ENCODE measurements around the gene NCOR1.
"Not testable (repeated sequence)": the region's sequence is repeated elsewhere in the genome, so short reads cannot be mapped to it uniquely, and the experiment has no call there.

The NCOR1 gene

DNA sequence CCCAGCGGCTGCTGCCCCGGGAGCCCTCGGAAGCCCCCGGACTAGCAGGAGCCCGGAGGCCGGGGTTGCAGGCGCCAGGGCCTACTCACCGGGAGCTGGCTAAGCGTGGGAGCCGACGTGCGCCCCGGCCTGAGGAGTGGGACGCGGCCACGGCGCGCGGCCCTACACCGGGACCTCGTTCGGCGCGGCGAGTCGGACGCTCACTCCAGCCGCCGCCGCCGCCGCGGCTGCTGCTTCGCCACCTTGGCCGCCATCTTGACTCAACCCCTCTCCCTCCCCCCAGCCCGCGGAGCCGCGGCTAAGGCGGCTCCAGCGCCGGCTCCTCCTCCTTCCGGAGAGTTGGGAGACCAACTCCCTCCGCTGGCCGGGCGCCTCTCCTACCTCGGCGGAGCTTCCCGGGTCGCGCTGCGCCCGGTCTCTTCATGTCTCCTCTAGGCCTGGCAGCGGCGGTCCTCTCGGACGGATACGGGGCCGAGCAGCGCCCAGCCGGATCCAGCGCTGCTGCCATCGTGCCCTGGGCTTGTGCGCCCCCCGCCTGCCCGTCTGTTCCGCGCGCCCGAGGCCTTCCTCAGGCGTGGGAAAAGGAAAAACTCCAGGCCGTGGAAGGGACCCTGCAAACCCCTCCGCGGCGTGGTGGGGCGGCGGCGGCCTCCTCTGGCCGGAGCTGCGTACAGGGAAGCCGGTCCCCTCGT, at the start of gene NCOR1:
Gene NCOR1 (minus strand): TSS at position 262 of the 692 bp plus-strand sequence. CDS start 20,965 bp downstream, outside the sequence.
- DNase-seq (ENCODE audit: low spot score) = peak; percentile 91

DNA sequence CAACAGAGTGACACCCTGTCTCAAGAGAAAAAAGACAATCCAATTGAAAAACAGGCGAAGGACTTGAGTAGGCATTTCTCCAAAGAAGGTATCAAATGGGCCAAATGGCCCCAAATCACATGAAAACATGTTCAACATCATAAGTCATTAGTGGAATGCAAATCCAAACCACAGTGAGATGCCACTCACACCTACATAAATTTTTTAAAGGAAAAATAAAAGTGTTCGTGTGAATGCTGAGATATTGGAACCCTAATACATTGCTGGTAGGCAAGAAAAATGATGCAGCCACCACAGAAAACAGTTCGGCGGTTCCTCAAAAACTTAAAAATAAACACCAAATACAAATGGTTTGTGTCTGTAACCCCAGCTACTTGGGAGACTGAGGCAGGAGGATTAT, 46.9 kb upstream of the NCOR1 start:
- DNase-seq (ENCODE audit: low spot score) = no peak

DNA sequence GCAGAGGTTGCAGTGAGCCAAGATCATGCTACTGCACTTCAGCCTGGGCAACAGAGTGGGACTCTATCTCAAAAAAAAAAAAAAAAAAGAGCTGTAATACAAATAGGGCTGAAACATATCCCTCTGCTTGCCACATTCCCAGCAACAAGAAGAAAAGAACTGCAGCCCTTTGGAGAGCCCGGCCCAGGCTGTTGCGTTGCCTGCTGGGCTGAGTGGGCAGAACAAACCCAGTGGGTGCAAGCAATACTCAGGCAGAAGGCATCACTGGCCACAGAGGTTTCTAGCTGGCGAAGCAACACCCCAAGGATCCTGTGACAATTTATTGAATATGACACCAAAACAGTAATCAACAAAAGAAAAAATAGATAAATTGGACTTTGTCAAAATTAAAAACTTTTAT, 45.7 kb upstream of the NCOR1 start:
- no peak for DNase-seq (ENCODE audit: low spot score)

DNA sequence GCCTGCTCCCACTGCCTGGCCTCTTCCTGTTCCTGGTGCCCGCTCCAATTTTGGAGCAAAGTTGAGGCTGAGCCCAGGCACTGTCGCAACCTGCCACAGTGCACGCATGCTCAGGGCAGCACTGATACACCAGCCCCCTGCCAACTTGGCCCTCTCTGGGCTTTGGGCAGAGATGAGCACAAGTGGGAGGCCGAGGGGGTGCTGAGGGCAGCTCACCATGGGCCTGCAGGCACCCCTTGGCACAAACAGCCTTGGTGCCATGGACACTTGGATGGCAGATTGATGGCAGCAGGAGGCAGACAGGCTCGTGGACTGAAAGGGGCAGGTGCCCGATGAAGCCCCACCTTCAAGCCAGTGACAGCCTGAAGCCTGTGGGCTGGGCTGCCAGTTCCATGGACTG, 44.6 kb upstream of the NCOR1 start:
- no peak for DNase-seq (ENCODE audit: low spot score)

DNA sequence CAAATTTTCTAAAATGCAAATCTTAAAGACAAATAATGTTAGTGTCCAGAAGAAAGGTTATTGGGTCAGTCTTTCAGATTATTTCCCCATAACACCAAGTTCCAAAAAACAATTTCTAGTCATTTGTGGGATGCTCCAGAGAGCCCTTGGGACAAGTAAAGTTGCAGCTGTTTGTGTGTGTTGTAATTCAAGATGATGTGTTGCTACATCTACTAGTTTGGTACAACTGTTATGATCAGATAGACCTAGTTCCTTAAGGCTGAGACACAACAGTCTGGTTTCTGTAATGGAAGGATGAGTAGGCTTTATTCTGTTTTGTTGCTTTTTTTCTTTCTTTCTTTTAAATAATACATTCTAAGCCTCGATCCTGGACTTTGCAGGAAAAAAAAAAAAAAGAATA, 43.6 kb upstream of the NCOR1 start:
- DNase-seq (ENCODE audit: low spot score) = no peak

DNA sequence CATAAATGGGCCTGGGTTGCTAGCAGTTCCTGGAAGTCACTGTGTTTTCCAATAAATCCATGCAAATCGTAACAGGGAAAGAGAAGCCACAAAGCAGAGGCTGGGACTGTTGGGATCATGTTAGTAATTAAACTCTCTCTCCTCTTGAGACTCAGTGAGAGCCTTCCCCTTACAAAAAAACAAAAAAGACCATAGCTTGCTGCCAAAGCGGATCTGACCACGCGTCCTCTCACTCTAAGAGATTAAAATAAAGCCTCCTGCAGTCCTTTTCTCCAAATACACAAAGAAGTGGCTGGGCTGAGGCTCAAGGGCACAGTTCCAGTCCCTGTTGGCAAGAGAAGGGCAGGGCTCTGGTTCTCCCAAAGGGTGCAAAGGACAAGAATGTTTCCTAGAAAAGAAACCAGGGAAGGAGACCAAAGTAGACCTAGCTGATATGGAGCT, 40.2 kb upstream of the NCOR1 start:
- peak; percentile 73 for DNase-seq (ENCODE audit: low spot score)

DNA sequence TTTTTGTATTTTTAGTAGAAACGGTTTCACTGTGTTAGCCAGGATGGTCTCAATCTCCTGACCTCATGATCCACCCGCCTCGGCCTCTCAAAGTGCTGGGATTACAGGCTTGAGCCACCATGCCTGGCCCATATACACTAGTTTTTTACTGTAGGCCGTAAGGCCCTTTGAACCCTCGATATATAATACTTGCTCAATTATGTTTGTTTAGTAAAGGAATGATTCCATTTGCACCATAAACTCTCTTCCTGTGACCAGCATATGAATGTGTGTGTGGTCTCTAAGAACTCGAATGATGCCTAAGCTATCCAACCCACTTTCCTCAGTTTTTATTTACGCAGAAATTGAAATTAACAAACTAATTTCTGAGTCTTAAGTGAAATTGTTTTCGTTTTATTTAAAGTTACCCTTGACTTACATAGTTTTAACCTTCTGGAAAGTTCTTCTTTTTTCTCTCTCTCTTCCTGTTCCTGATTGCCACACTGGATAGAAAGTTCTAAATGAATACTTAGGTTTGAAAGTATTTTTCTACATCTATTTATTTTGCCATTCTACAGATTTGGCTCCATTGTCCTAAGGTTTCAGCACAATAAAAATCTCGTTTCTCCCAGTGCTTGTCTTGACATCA, 39.6 kb upstream of the NCOR1 start:
- peak; percentile 29 for DNase-seq (ENCODE audit: low spot score)

DNA sequence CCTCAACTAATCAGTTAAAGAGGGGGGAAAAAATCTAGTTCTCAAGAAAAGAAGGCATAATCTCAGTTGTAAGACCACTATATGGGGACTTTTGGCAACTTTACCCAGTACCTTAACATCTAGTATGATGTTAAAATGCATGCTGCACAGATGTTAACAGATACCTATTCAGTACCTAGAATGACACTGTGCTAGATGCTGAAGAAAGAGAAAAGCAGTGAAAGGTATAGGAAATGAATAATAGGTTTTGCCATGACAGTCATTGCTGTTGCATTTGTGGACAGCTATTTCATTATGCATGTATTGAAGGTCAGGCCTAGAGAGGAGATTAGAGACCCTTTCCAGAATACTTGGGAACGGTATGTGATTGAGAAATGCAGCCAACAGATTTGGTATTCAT, 36.2 kb upstream of the NCOR1 start:
- no peak for DNase-seq (ENCODE audit: low spot score)

DNA sequence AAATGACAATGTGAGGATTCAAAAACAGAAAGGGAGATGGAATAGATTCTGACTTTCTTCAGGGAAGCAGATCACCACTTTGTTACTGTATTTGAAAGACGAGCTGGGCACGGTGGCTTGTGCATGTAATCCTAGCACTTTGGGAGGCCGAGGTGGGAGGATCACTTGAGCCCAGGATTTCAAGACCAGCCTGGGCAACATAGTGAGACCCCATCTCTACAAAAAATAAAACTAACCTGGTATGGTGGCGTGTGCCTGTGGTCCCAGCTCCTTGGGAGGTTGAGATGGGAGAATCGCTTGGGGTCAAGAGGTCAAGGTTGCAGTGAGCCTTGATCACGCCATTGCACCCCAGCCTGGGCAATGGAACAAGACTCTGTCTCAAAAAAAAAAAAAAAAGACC, 35.7 kb upstream of the NCOR1 start:
- no peak for DNase-seq (ENCODE audit: low spot score)

DNA sequence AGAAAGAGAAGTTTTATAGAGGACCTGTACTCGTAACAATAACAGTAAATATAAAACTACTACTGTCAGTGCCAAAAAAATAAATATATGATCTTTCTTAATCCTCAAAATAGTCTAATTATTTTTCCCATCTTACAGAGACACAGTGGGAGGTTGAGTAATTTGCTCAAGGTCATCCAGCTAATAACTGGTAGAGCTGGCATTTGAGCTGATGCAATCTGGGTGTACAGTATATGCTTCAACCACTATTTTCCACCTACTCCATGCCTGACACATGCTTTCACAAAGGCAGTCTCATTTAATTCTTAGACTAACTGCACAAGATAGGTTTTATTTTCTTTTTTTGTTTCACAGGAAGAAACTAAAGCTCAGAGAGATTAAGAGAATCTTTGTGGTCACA, 35.3 kb upstream of the NCOR1 start:
- no peak for DNase-seq (ENCODE audit: low spot score)

DNA sequence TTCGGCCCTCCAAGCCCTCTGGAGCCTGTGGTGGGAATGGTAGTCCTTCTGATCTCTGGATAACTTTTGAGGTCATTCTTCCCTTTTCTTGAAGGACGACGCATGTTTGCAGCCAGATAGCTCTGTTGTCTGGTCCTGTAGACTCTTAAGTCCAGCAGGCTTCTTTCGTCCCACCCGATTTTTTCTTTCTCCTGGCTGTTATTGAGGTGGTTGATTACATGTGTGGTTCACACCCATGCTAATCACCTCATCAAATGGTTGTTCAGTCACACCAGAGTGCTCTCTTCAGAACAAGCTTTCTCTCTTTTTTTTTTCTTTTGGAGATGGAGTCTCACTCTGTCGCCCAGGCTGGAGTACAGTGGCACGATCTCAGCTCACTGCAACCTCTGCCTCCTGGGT, 32.3 kb upstream of the NCOR1 start:
- no peak for DNase-seq (ENCODE audit: low spot score)

DNA sequence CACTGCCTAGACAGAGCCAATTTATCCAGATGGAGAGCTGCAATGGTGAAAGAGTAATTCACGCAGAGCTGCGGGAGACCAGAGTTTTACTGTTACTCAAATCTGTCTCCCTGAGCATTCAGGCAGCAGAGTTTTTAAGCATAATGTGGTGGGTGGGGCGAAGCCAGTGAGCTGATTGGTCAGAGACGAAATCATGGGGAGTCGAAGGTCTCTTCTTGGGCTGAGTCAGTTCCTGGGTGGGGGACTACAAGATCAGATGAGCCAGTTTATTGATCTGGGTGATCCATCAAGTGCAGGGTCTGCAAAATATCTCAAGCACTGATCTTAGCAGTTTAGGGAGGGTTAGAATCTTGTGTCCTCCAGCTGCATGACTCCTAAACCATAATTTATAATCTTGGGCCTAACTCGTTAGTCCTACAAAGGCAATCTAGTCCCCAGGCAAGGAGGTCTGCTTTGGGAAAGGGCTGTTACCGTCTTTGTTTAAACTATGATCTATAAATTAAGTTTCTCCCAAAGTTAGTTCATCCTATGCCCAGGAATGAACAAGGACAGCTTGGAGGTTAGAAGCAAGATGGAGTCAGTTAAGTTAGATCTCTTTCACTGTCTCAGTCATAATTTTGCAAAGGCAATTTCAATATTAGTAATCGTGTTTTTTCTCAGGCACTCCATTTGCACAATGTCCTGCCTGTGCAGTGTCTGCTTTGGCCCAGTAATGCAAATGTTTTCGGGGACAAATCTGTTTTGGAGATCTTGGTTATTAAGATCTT, 28.6 kb upstream of the NCOR1 start:
- no peak for DNase-seq (ENCODE audit: low spot score)

DNA sequence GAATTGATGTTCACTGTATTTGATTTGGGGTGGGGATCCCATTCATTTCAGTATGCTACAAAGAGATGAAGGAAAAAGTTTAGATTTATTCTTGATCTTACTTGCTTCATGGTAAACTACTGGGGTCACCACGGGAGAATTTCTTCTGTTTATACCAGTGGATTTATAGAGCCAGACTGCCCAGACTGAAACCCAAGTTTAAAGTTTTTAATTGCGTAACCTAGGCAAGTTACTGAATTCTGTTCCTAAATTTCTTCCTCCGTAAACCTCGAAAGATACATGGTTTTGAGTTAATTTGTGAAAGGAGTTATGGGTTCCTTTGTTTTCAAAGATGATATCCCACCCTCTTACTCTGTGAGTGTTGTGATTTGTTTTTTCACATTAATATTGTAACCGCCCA, 28.1 kb upstream of the NCOR1 start:
- no peak for DNase-seq (ENCODE audit: low spot score)

DNA sequence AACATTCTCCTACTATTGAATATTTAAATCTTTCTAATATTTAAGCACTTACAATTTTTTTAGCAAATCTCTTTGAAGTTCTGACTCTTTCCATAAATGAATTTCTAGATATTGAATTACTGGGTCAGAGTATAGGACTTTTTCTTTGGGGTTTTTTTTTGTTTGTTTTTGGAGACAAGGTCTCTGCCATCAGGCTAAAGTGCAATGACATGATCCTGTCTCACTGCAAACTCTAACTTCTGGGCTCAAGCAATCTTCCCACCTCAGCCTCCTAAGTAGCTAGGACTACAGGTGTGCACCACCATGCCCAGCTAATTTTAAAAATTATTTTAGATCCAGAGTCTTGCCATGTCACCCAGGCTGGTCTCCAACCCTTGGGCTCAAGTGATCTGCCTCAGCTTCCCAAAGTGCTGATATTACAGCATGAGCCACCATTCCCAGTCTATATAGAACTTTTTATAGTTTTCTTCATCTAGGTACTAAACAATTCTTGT, 26.6 kb upstream of the NCOR1 start:
- no peak for DNase-seq (ENCODE audit: low spot score)

DNA sequence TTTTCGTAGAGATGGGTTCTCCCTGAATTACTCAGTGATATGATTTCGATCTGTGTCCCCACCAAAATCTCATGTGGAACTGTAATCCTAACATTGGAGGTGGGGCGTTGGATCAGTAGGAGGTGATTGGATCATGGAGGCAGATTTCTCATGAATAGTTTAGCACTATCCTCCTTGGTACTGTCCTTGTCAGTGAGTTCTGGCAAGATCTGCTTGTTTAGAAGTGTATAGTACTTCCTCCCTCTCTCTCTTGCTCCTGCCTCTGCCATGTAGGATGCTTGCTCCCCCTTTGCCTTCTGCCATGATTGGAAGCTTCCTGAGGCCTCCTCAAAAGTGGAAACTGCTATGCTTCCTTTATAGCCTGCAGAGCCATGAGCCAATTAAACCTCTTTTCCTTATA, 24.6 kb upstream of the NCOR1 start:
- DNase-seq (ENCODE audit: low spot score) = no peak

DNA sequence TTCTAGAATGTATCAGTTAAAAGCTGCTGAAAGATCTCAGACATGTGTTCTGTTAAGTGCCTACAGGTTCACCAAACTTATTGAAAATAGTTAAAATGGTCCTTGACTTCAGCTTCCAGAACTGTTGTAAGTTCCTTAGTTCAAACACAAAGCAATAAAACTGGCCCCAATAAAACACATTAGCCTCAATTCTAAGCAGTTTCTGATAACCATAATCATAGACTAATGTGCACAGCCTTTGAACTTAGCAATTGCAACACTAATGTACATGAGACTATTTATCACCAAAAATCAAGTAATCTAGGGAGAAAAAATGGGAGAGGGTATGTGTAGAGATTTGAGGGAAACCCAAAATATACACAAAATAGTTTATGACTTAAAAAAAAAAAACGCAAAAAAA, 17.1 kb upstream of the NCOR1 start:
- no peak for DNase-seq (ENCODE audit: low spot score)

DNA sequence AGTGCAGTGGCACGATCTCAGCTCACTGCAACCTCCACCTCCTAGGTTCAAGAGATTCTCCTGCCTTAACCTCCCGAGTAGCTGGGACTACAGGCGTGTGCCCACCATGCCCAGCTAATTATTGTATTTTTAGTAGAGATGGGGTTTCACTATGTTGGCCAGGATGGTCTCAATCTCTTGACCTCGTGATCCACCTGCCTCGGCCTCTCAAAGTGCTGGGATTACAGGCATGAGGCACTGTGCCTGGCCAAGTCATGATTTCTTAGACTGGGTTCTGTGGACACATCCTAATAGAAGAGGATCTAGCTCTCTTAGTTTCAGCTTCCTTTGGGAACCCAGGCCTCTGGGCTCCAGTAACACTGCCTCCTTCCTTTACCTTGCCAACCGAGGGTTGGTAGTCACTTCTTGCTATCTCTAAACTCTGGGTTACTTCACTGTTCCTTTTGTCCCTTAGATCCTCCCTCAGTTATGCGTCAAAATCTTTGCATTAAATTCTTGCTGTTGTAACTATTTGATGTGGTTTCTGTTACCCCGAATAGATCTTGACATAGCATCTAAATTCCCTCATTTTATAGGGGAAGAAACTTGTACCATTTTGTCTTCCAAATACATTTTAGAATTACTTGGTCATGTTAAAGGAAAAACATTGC, 14.7 kb upstream of the NCOR1 start:
- not testable (repeated sequence) for DNase-seq (ENCODE audit: low spot score)

DNA sequence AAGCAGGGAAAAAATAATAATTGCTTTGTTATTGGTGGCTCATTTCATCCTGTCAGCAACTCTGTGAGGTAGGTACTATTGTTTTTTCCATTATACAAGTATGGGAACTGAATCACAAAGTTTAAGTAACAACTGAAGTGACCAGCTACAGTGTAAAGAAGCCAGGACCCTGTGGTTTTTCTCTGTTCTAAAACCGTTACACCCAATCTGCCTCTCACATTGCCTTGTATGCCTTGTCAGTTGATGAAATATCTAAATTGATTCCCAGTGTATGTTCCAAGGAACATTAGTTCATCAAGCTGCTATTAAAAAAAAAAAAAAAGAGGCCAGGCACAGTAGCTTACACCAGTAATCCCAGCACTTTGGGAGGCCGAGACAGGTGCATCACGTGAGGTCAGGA, 7.1 kb upstream of the NCOR1 start:
- DNase-seq (ENCODE audit: low spot score) = no peak

DNA sequence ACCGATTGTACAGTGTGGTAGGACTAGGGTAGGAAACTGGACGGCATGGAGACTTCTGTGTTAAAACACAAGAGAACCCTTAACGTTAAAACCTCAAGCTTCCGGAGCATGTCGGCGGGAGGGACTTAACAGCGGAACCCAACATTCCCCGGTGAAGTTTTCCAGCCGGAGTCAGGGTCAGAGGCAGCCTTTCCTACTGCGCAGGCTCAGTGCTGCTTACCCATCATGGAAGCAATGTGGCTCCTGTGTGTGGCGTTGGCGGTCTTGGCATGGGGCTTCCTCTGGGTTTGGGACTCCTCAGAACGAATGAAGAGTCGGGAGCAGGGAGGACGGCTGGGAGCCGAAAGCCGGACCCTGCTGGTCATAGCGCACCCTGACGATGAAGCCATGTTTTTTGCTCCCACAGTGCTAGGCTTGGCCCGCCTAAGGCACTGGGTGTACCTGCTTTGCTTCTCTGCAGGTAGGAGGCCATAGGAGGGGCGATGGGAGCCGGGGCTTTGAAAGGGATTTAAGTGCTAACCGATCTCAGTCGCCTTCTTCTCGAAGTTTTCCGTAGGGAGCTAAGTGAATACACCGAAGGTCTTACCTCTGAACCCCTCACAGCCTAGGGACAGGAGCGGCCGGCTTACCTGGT, 1.8 kb upstream of the NCOR1 start, which contains the start of gene PIGL:
Gene PIGL (plus strand): TSS at position 209 of the 634 bp plus-strand sequence. CDS start 17 bp downstream, at position 226.
- DNase-seq (ENCODE audit: low spot score) = peak; percentile 94

DNA sequence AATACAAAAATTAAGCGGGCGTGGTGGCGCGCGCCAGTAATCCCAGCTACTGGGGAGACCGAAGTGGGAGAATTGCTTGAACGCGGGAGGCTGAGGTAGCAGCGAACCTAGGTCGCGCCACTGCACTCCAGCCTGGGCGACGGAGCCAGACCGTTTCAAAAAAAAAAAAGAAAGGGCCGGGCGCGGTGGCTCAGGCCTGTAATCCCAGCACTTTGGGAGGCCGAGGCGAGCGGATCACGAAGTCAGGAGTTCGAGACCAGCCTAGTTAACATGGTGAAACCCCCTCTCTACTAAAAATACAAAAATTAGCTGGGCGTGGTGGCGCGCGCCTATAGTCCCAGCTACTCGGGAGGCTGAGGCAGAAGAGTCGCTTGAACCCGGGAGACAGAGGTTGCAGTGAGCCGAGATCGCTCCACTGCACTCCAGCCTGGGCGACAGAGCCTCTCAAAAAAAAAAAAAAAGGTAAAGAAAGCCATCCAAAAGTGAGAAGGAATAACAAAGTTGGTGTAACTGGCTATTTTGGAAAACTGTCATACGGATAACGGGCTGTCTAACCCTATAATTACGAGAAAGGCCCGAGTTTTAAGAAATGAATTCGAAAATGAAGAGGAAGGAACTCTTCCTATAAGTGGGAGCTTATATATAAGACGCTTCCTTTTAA, 1.1 kb upstream of the NCOR1 start:
- not testable (repeated sequence) for DNase-seq (ENCODE audit: low spot score)

DNA sequence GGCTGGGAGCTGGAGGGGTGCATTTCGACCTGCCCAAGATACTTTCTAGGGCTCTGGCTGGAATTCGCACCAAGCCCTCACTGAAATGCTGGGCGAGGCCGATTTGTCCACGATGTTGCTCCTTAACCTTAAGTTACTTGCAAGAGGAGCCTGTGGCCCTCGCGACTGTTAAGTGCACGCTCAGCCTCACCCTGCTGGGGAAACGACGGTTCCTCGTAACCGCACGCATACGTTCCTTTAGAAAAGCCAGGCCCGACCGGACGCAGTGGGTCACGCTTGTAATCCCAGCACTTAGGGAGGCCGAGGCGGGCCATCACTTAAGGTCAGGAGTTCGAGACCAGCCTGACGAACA, 607 bp upstream of the NCOR1 start:
- DNase-seq (ENCODE audit: low spot score) = peak; percentile 59

DNA sequence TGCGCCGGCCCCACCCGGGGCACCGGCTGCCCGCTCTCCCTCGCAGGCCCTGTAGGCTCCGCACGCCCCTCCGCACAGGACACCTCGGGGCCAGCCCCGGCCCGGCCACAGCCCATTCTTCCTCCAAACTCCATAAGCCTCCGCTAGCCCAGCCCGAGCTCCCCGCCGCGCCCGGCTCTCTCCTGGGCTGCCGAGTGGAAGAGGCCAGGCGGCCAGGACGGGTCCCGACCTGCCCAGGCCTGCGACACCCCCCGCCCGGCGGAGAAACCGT, 397 bp downstream of the NCOR1 start:
- no peak for DNase-seq (ENCODE audit: low spot score)
